GM19438 (cell line): ENCODE measurements around the gene KIFC1.
"Not testable (repeated sequence)": the region's sequence is repeated elsewhere in the genome, so short reads cannot be mapped to it uniquely, and the experiment has no call there.

Experiments
- ATAC-seq: cut with Tn5 transposase; IDR thresholded peaks from one replicate; pipeline ENCODE4 v1.9.1; 2021; ENCODE audit warnings: low read depth; ENCODE audit not compliant: unreplicated experiment

KIFC1 gene

GRCh38 chr6:33373960-33374910, 17.4 kb upstream of the KIFC1 start:
- no peak for ATAC-seq

GRCh38 chr6:33375143-33375671, 16.4 kb upstream of the KIFC1 start:
- ATAC-seq: no peak

GRCh38 chr6:33377171-33377570, 14.5 kb upstream of the KIFC1 start:
- no peak for ATAC-seq

- ATAC-seq: not testable (repeated sequence)
Measured at GRCh38 chr6:33379184-33379583, 12.4 kb upstream of the KIFC1 start.

GRCh38 chr6:33380272-33380981, 11.2 kb upstream of the KIFC1 start:
- ATAC-seq: no peak

GRCh38 chr6:33383427-33384185, 8.0 kb upstream of the KIFC1 start:
- no peak for ATAC-seq

GRCh38 chr6:33384581-33385020, 7.0 kb upstream of the KIFC1 start:
- ATAC-seq: no peak

- no peak for ATAC-seq
Measured at GRCh38 chr6:33390173-33390572, 1.4 kb upstream of the KIFC1 start.

- ATAC-seq: no peak
Measured at GRCh38 chr6:33390767-33391277, 801 bp upstream of the KIFC1 start.

- ATAC-seq: peak; percentile 13
Measured at GRCh38 chr6:33391922-33392594, 435 bp downstream of the KIFC1 start.

- ATAC-seq: no peak
Measured at GRCh38 chr6:33392595-33392948, 949 bp downstream of the KIFC1 start.

GRCh38 chr6:33392979-33393378, 1.4 kb downstream of the KIFC1 start:
- no peak for ATAC-seq

- no peak for ATAC-seq
Measured at GRCh38 chr6:33397541-33397940, 5.9 kb downstream of the KIFC1 start.

GRCh38 chr6:33398601-33399000, 7.0 kb downstream of the KIFC1 start:
- not testable (repeated sequence) for ATAC-seq

GRCh38 chr6:33399881-33400280, 8.3 kb downstream of the KIFC1 start:
- not testable (repeated sequence) for ATAC-seq

GRCh38 chr6:33404884-33405283, 13.3 kb downstream of the KIFC1 start:
- no peak for ATAC-seq

GRCh38 chr6:33405386-33405940, 13.8 kb downstream of the KIFC1 start:
- ATAC-seq: no peak

GRCh38 chr6:33406126-33406525, 14.5 kb downstream of the KIFC1 start:
- no peak for ATAC-seq

- ATAC-seq: no peak
Measured at GRCh38 chr6:33407132-33407718, 15.6 kb downstream of the KIFC1 start.
